ENCODE results near the gene SNAPC5. TPM values are rescaled to one million over a fixed set of nuclear protein-coding genes. Genes with fewer than 3 reads are reported as not detected.
A peak's percentile ranks its signal among the peaks of the same experiment; 100 is the strongest.

SNAPC5 gene
- total and polyA plus RNA-seq, 2 of the 13 experiments (the other 11 are each of a cell fraction or from before 2014, with no cell fraction given): 14.8 to 36.2 TPM

DNA sequence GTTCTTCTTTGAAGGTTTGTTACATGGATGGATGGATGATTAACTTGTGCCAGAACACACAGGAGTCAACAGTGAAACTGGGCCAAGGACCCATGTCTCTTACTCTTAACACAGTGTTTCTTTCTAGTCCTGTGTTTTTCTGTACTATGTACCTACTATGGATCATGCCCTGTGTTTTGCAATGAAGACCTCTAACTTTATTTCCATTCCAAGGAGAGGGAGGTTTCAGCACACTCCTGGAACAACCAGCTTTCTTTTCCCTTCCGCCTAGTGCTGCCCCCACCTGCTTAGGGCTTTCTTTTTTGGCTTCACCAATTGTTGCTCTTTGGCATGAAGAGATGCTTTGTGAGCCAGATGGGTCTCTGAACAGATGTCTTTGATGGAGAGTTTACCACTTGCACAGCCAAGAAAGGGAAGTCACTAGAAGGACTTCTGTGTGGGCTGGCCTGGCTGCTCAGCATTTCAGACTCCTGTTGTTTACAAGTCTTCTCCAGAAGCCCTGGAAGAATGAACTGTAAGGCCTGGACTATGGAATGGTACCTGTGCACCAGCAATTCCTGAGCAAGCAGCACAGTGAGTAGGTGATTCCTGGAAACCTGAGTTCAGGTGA lies 44.5 kb downstream of the SNAPC5 start (continued):
- TF ChIP-seq ZFP82 (CRISPR knock-in tag; IDR thresholded peaks at IDR 0.05; ENCODE audit: borderline replicate concordance): no peak
- TF ChIP-seq HNRNPUL1 (IDR thresholded peaks at IDR 0.05; ENCODE audit: low read depth, low read length): no peak
- TF ChIP-seq SRSF1 (optimal IDR thresholded peaks at IDR 0.05; ENCODE audit: low read depth, low read length): no peak
- no peak for TF ChIP-seq SRSF9 (IDR thresholded peaks at IDR 0.05; ENCODE audit: borderline replicate concordance, insufficient read depth, low read depth, low read length, poor library complexity, severe bottlenecking)
- TF ChIP-seq, protein P1, sequence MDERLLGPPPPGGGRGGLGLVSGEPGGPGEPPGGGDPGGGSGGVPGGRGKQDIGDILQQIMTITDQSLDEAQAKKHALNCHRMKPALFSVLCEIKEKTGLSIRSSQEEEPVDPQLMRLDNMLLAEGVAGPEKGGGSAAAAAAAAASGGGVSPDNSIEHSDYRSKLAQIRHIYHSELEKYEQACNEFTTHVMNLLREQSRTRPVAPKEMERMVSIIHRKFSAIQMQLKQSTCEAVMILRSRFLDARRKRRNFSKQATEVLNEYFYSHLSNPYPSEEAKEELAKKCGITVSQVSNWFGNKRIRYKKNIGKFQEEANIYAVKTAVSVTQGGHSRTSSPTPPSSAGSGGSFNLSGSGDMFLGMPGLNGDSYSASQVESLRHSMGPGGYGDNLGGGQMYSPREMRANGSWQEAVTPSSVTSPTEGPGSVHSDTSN (CRISPR knock-in tag; IDR thresholded peaks at IDR 0.05): no peak
- no peak for TF ChIP-seq ZKSCAN5 (CRISPR knock-in tag; IDR thresholded peaks at IDR 0.05)
- no peak for TF ChIP-seq ZNF556 (CRISPR knock-in tag; IDR thresholded peaks at IDR 0.05; ENCODE audit: borderline replicate concordance)
- no peak for TF ChIP-seq MED8 (CRISPR knock-in tag; IDR thresholded peaks at IDR 0.05; ENCODE audit: insufficient replicate concordance)
- TF ChIP-seq PCBP1 (IDR thresholded peaks at IDR 0.05; ENCODE audit: borderline replicate concordance, low read depth, low read length): no peak
- no peak for TF ChIP-seq SRY (CRISPR knock-in tag; IDR thresholded peaks at IDR 0.05)
- no peak for TF ChIP-seq ZNF484 (CRISPR knock-in tag; IDR thresholded peaks at IDR 0.05; ENCODE audit: borderline replicate concordance, low read depth)
- no peak for TF ChIP-seq SMARCC2 (IDR thresholded peaks at IDR 0.05)
- peak; percentile 37; the same call in 1 of the 2 replicates for TF ChIP-seq RCOR2 (CRISPR knock-in tag; IDR thresholded peaks at IDR 0.05)
- TF ChIP-seq HIVEP1 (CRISPR knock-in tag; IDR thresholded peaks at IDR 0.05): no peak
- TF ChIP-seq, protein P2, sequence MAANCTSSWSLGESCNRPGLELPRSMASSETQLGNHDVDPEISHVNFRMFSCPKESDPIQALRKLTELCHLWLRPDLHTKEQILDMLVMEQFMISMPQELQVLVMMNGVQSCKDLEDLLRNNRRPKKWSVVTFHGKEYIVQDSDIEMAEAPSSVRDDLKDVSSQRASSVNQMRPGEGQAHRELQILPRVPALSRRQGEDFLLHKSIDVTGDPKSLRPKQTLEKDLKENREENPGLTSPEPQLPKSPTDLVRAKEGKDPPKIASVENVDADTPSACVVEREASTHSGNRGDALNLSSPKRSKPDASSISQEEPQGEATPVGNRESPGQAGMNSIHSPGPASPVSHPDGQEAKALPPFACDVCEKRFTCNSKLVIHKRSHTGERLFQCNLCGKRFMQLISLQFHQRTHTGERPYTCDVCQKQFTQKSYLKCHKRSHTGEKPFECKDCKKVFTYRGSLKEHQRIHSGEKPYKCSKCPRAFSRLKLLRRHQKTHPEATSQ (CRISPR knock-in tag; IDR thresholded peaks at IDR 0.05; ENCODE audit: borderline replicate concordance): no peak
- no peak for TF ChIP-seq NFE2L1 (CRISPR knock-in tag; IDR thresholded peaks at IDR 0.05; ENCODE audit: borderline replicate concordance)
- TF ChIP-seq, protein P3, sequence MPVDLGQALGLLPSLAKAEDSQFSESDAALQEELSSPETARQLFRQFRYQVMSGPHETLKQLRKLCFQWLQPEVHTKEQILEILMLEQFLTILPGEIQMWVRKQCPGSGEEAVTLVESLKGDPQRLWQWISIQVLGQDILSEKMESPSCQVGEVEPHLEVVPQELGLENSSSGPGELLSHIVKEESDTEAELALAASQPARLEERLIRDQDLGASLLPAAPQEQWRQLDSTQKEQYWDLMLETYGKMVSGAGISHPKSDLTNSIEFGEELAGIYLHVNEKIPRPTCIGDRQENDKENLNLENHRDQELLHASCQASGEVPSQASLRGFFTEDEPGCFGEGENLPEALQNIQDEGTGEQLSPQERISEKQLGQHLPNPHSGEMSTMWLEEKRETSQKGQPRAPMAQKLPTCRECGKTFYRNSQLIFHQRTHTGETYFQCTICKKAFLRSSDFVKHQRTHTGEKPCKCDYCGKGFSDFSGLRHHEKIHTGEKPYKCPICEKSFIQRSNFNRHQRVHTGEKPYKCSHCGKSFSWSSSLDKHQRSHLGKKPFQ (CRISPR knock-in tag; IDR thresholded peaks at IDR 0.05; ENCODE audit: insufficient replicate concordance): peak; percentile 57
- TF ChIP-seq TGIF2 (CRISPR knock-in tag; IDR thresholded peaks at IDR 0.05): no peak
- TF ChIP-seq KMT2B (CRISPR knock-in tag; IDR thresholded peaks at IDR 0.05): no peak
- TF ChIP-seq ZFP36L2 (CRISPR knock-in tag; IDR thresholded peaks at IDR 0.05): no peak
- TF ChIP-seq NRL (CRISPR knock-in tag; IDR thresholded peaks at IDR 0.05; ENCODE audit: borderline replicate concordance): no peak
- TF ChIP-seq NPAS2 (CRISPR knock-in tag; IDR thresholded peaks at IDR 0.05; ENCODE audit: borderline replicate concordance): no peak
- TF ChIP-seq DPF2 (CRISPR knock-in tag; IDR thresholded peaks at IDR 0.05; ENCODE audit: borderline replicate concordance, low read depth): no peak
- TF ChIP-seq, protein P4, sequence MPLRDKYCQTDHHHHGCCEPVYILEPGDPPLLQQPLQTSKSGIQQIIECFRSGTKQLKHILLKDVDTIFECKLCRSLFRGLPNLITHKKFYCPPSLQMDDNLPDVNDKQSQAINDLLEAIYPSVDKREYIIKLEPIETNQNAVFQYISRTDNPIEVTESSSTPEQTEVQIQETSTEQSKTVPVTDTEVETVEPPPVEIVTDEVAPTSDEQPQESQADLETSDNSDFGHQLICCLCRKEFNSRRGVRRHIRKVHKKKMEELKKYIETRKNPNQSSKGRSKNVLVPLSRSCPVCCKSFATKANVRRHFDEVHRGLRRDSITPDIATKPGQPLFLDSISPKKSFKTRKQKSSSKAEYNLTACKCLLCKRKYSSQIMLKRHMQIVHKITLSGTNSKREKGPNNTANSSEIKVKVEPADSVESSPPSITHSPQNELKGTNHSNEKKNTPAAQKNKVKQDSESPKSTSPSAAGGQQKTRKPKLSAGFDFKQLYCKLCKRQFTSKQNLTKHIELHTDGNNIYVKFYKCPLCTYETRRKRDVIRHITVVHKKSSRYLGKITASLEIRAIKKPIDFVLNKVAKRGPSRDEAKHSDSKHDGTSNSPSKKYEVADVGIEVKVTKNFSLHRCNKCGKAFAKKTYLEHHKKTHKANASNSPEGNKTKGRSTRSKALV (CRISPR knock-in tag; IDR thresholded peaks at IDR 0.05): no peak

All from HepG2 (cell line).